Heart right ventricle (tissue), 16 donors: Measurements from ENCODE around the gene ASPHD1. TPM values are rescaled to one million over a fixed set of nuclear protein-coding genes. Genes with fewer than 3 reads are reported as not detected.

Experiments
- ATAC-seq, 8 donors: fragments of 200-7000 bp; cut with Tn5 transposase; one replicate each; pipeline ENCODE4 v1.9.1; 2020; ENCODE audit warnings: mild to moderate bottlenecking in 8 of 8, moderate library complexity in 8 of 8, moderate number of reproducible peaks in 1 of 8
- DNase-seq, 2 donors: peaks; one replicate each; pipeline ENCODE4 v3.0.0-alpha.2; 2020
- H3K27ac ChIP-seq, 10 donors: fragments of 200-600 bp; sonication (generic) in 2 of 10; one replicate each; pipeline versions ENCODE4 v1.5.0 to v1.8.0; 2020 to 2022; ENCODE audit warnings: mild to moderate bottlenecking in 3 of 10
- H3K27me3 ChIP-seq, 7 donors: fragments of 200-600 bp; one replicate each; pipeline ENCODE4 v1.8.0; 2021 to 2022; ENCODE audit warnings: mild to moderate bottlenecking in 2 of 7
- H3K36me3 ChIP-seq, 9 donors: fragments of 200-600 bp; sonication (generic) in 1 of 9; one replicate each; pipeline versions ENCODE4 v1.5.0 to v1.8.0; 2020 to 2022; ENCODE audit warnings: mild to moderate bottlenecking in 2 of 9
- H3K4me1 ChIP-seq, 9 donors: fragments of 200-600 bp; sonication (generic) in 1 of 9; one replicate each; pipeline versions ENCODE4 v1.5.0 to v1.8.0; 2020 to 2022; ENCODE audit warnings: mild to moderate bottlenecking in 4 of 9
- H3K4me3 ChIP-seq, 10 donors: fragments of 200-600 bp; sonication (generic) in 2 of 10; one replicate each; pipeline versions ENCODE4 v1.5.0 to v1.8.0; 2020 to 2022; ENCODE audit warnings: mild to moderate bottlenecking in 7 of 10, moderate library complexity in 2 of 10
- H3K9me3 ChIP-seq, 11 donors: fragments of 200-600 bp in 10 of 11; sonication (generic) in 2 of 11; one replicate each; pipeline versions ENCODE4 v1.5.0 to v1.8.0; 2013 to 2022; ENCODE audit warnings: mild to moderate bottlenecking in 2 of 11, control low read depth in 1 of 11, moderate library complexity in 1 of 11
- CTCF ChIP-seq, 9 donors: fragments of 200-600 bp; sonication (generic) in 2 of 9; IDR thresholded peaks; one replicate each; pipeline versions ENCODE4 v1.5.0 to v1.8.0; 2021 to 2022; ENCODE audit warnings: antibody characterized with exemption in 9 of 9, mild to moderate bottlenecking in 5 of 9, moderate library complexity in 1 of 9
- WGBS, 2 donors: extraction: QIAGEN DNeasy Blood & Tissue Kit; methylation state at CpG; one replicate each; pipeline ENCODE4 v1.1.7; 2013; ENCODE audit warnings: inconsistent platforms in 1 of 2; 5-methylcytosine and 5-hydroxymethylcytosine counted together
- intact Hi-C, 10 donors: fragments of 100-400 bp; cut with DNase I; formaldehyde crosslinking; loops; one replicate each; pipeline versions ENCODE4 v1.11.1 to v1.14.2; 2022
- polyA plus RNA-seq, 2 donors: library from polyadenylated mRNA; stranded (reverse); fragments of 200-250 nt; gene quantifications; one replicate each; pipeline ENCODE4 v1.2.3, GENCODE V29; 2013
- total RNA-seq, 10 donors: library from RNA; stranded (reverse); fragmentation: NEBNext Ultra II Directional in 3 of 10; extraction: Animal tissue kit (Norgen Biotek cat#: 25700) in 3 of 10; gene quantifications; one replicate each; pipeline versions ENCODE4 v1.2.1 to v1.2.4, GENCODE V29; 2021 to 2023
- donor health status: Arrhythmogenic right ventricular cardiomyopathy.
- donor health status: ischemic (EF 13 %, LVEDD 7.1; RV severe dilation, severe dysfunction).
- donor health status: healthy with polysubstance abuse.
- donor health status: DM: no; HTN: yes; CAD: no.
- donor health status: DM: no; HTN: no; CAD: no.
- donor health status: ischemic (EF 25% LVEDD 6.9; RV normal size, moderate dysfunction).
- donor health status: ischemic (EF 25% LVEDD 5.7; RV mildly dilated, moderate dysfunction).
- donor health status: healthy.
- donor health status: DM: yes; HTN: yes; CAD: no.
- donor health status: Ischemic cardiomyopathy.
- donor health status: ischemic (EF 35%, LVEDD 5.7; RV mildly dilated, moderate dysfunction).
- donor health status: nonischemic (EF 11% LVEDD 7.7; RV severe dilation, severe dysfunction).
- donor health status: DM: yes; HTN: yes; CAD: no.
- donor health status: PGD.
- donor health status: ischemic (EF 29% LVEDD 5.4; RV normal size, mild dysfunction).
- donor health status: nonischemic (EF 23%, LVEDD 6.1; RV moderate dilation, normal function).

Gene ASPHD1
- total and polyA plus RNA-seq, 12 donors = 0.20 to 1.1 (median 0.65) TPM; not detected in 5

DNA sequence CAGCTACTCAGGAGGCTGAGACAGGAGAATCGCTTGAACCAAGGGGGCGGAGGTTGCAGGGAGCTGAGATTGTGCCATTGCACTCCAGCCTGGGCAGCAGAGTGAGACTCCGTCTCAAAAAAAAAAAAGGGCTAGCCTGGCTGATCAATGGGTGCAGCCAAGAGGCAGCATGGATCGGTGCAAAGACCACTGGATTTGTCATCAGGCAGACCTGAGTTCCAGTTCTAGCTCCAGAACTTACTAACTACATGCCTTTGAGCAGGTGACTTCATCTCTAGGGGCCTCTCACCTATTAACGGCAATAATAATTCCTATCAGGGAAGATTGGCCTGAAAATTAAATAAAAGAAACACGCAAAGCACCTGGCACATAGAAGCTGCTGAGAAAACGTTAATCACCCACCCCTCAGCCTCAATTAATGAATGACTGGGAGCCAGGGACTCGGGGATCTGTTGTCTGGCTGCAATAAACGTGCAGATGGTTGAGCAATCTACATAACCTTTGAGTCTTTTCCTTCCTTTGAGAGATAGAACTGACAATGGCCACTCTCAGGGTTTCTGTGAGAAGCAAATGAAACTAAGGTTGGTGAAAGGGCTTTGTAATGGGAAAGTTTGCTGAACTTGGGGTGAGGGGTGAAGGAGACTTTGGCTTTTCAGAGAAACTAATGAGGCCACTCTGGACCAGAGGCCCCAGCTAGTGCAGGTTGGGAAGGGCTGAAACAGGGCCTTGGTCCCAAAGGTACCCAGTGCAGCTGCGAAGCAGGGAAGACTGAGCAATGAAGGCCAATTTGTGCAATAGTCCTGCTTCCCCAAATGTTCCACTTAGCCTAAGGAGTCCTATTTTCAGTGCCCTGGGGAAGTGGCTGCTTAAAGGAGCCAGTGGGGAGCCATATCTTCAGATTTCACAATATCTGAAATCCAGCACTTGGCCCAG is 8.5 kb upstream of the ASPHD1 start:
- DNase-seq (no peak), ATAC-seq (no peak)
- 72 to 73% methylated on average over 10 of the region's 10 CpGs for WGBS, 2 donors
- TF ChIP-seq CTCF (IDR thresholded peaks at IDR 0.05) = no peak
- H3K9me3 ChIP-seq = no peaks in the 10 kb centered on the region
- H3K4me3 ChIP-seq = no peak overlapping the region
- intact Hi-C loops = no loop called here
- H3K27me3 ChIP-seq = peaks cover 0 to 14% (median 8%) of the 10 kb centered on the region in 7 donors
- H3K27ac ChIP-seq = no peak overlapping the region
- H3K4me1 ChIP-seq = no peaks in the 10 kb centered on the region
- no peaks in the 10 kb centered on the region for H3K36me3 ChIP-seq

GRCh38 chr16:29892458-29892813 is 7.9 kb upstream of the ASPHD1 start:
- TF ChIP-seq CTCF (IDR thresholded peaks at IDR 0.05) = no peak
- 85 to 90% methylated on average over 6 of the region's 6 CpGs for WGBS, 2 donors
- H3K36me3 ChIP-seq = no peaks in the 10 kb centered on the region
- ATAC-seq (no peak), DNase-seq (no peak)
- H3K4me1 ChIP-seq = no peaks in the 10 kb centered on the region
- H3K27me3 ChIP-seq = peaks cover 0 to 21% (median 13%) of the 10 kb centered on the region in 7 donors
- H3K27ac ChIP-seq = no peak overlapping the region
- intact Hi-C loops = no loop called here
- H3K9me3 ChIP-seq = no peaks in the 10 kb centered on the region
- no peak overlapping the region for H3K4me3 ChIP-seq

GRCh38 chr16:29893553-29893952 is 6.7 kb upstream of the ASPHD1 start:
- DNase-seq = no peak
- Histone ChIP-seq H3K4me3 (no peak overlapping the region), H3K27ac (no peak overlapping the region), H3K27me3 (peaks cover 3 to 32% (median 22%) of the 10 kb centered on the region in 7 donors), H3K4me1 (peaks cover 0 to under 1% (median 0%) of the 10 kb centered on the region in 9 donors), H3K9me3 (no peaks in the 10 kb centered on the region), H3K36me3 (no peaks in the 10 kb centered on the region)
- 92 to 95% methylated on average over 3 of the region's 3 CpGs for WGBS, 2 donors
- ATAC-seq = no peak
- no peak for TF ChIP-seq CTCF (IDR thresholded peaks at IDR 0.05)
- intact Hi-C loops = no loop called here

DNA sequence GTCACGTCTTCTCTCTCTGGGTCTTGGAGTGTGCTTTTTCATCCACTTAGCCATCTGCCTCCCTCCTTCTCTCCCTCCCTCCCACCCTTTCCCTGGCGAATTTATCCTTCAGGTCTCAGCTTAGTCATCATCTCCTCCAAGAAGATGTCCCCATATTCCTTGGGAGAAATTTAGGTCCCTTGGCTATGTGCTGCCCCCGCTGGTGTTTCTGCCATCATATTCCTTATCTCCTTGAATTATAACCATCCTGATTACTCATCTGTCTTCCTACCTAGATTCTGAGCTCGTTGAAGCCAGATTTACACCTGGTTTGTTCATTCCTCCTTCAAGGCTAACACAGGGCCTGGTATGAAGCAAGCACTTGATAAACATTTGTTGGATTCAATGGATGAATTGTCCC is 5.9 kb upstream of the ASPHD1 start:
- 69 to 79% methylated on average over 4 of the region's 4 CpGs for WGBS, 2 donors
- Histone ChIP-seq H3K4me1 (peaks cover 0 to 8% (median under 1%) of the 10 kb centered on the region in 9 donors), H3K36me3 (no peaks in the 10 kb centered on the region), H3K9me3 (no peaks in the 10 kb centered on the region), H3K4me3 (no peak overlapping the region), H3K27ac (no peak overlapping the region), H3K27me3 (peaks cover 6 to 40% (median 30%) of the 10 kb centered on the region in 7 donors)
- ATAC-seq (no peak), DNase-seq (no peak)
- no peak for TF ChIP-seq CTCF (IDR thresholded peaks at IDR 0.05)
- intact Hi-C loops = no loop called here
